IMR-90 (cell line): ENCODE results near the gene ETV6.

ENCODE experiments used
- BHLHE40 ChIP-seq: fragments of 150-350 bp; IDR thresholded peaks from 2 replicates; pipeline ENCODE4 v1.6.1; 2016; ENCODE audit warnings: mild to moderate bottlenecking, low read depth, low read length
- CEBPB ChIP-seq: IDR thresholded peaks from 2 replicates; pipeline ENCODE4 v1.6.1; 2012; ENCODE audit warnings: low read depth, low read length, improper control_type of control experiment
- POLR2A ChIP-seq: IDR thresholded peaks from 2 replicates; pipeline ENCODE4 v1.6.1; 2012; ENCODE audit warnings: mild to moderate bottlenecking, low read depth, low read length
- RAD21 ChIP-seq: IDR thresholded peaks from 2 replicates; pipeline ENCODE4 v1.6.1; 2012; ENCODE audit warnings: low read length, improper control_type of control experiment
- RCOR1 ChIP-seq: IDR thresholded peaks from 2 replicates; pipeline ENCODE4 v1.6.1; 2012; ENCODE audit warnings: mild to moderate bottlenecking, low read length, improper control_type of control experiment; ENCODE audit not compliant: insufficient replicate concordance
- RFX5 ChIP-seq: IDR thresholded peaks from 2 replicates; pipeline ENCODE4 v1.8.0; 2012; ENCODE audit warnings: low read depth, mild to moderate bottlenecking, low read length, moderate library complexity
- TF ChIP-seq, protein P1 (sequence below): conservative IDR thresholded peaks from 2 replicates; pipeline ENCODE4 v1.5.1; 2012; ENCODE audit warnings: mild to moderate bottlenecking, low read depth, low read length, improper control_type of control experiment
- TF ChIP-seq, protein P2 (sequence below): fragments of 150-350 bp; IDR thresholded peaks from 2 replicates; pipeline ENCODE4 v1.6.1; 2017; ENCODE audit warnings: mild to moderate bottlenecking, antibody characterized with exemption, low read length, low read depth
- TF ChIP-seq, protein P3 (sequence below): fragments of 150-350 bp; IDR thresholded peaks from 2 replicates; pipeline ENCODE4 v1.6.1; 2016; ENCODE audit warnings: low read depth, mild to moderate bottlenecking, low read length, moderate library complexity, borderline replicate concordance

DNA sequence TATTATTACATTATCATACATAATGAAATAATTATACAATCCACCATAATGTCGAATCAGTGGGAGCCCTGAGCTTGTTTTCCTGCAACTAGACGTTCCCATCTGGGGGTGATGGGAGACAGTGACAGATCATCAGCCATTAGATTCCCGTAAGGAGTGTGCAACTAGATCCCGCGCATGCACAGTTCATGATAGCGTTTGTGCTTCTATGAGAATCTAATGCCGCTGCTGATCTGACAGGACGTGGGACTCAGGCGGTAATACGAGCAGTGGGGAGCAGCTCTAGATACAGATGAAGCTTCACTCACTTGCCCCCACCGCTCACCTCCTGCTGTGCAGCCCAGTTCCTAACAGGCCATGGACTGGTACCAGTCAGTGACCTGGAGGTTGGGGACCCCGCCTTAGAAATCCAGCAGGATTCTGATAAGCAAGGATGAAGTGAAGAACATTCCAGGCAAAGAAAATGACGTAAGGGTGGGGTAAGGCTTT is 204.6 kb downstream of the ETV6 start:
- TF ChIP-seq, protein P1, sequence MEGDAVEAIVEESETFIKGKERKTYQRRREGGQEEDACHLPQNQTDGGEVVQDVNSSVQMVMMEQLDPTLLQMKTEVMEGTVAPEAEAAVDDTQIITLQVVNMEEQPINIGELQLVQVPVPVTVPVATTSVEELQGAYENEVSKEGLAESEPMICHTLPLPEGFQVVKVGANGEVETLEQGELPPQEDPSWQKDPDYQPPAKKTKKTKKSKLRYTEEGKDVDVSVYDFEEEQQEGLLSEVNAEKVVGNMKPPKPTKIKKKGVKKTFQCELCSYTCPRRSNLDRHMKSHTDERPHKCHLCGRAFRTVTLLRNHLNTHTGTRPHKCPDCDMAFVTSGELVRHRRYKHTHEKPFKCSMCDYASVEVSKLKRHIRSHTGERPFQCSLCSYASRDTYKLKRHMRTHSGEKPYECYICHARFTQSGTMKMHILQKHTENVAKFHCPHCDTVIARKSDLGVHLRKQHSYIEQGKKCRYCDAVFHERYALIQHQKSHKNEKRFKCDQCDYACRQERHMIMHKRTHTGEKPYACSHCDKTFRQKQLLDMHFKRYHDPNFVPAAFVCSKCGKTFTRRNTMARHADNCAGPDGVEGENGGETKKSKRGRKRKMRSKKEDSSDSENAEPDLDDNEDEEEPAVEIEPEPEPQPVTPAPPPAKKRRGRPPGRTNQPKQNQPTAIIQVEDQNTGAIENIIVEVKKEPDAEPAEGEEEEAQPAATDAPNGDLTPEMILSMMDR: no peak
- TF ChIP-seq, protein P2, sequence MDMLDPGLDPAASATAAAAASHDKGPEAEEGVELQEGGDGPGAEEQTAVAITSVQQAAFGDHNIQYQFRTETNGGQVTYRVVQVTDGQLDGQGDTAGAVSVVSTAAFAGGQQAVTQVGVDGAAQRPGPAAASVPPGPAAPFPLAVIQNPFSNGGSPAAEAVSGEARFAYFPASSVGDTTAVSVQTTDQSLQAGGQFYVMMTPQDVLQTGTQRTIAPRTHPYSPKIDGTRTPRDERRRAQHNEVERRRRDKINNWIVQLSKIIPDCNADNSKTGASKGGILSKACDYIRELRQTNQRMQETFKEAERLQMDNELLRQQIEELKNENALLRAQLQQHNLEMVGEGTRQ: no peak
- no peak for TF ChIP-seq BHLHE40
- TF ChIP-seq RAD21: no peak
- no peak for TF ChIP-seq RFX5
- TF ChIP-seq CEBPB: no peak
- TF ChIP-seq, protein P3, sequence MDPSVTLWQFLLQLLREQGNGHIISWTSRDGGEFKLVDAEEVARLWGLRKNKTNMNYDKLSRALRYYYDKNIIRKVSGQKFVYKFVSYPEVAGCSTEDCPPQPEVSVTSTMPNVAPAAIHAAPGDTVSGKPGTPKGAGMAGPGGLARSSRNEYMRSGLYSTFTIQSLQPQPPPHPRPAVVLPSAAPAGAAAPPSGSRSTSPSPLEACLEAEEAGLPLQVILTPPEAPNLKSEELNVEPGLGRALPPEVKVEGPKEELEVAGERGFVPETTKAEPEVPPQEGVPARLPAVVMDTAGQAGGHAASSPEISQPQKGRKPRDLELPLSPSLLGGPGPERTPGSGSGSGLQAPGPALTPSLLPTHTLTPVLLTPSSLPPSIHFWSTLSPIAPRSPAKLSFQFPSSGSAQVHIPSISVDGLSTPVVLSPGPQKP: no peak
- TF ChIP-seq POLR2A: no peak
- no peak for TF ChIP-seq RCOR1
